ENCODE measurements around the gene FCN1.

The FCN1 gene

GRCh38 chr9:134935056-134935640 is 17.4 kb upstream of the FCN1 start:
- TF ChIP-seq POLR2AphosphoS5 (IDR thresholded peaks at IDR 0.05; ENCODE audit: low read depth, low read length) = no peak

GRCh38 chr9:134933076-134933659 is 15.5 kb upstream of the FCN1 start:
- TF ChIP-seq REST (IDR thresholded peaks at IDR 0.05; ENCODE audit: insufficient read depth in 1 of 2, low read depth in 2 of 2, low read length in 2 of 2) = no peak
- TF ChIP-seq TAF1 (IDR thresholded peaks at IDR 0.05; ENCODE audit: borderline replicate concordance, insufficient read depth, low read length) = no peak
- TF ChIP-seq POLR2AphosphoS5 (IDR thresholded peaks at IDR 0.05; ENCODE audit: low read depth, low read length) = no peak
- no peak for TF ChIP-seq FOXP2 (optimal IDR thresholded peaks at IDR 0.05; ENCODE audit: borderline replicate concordance, extremely low read depth, extremely low read length, insufficient read depth)

GRCh38 chr9:134932606-134933005 is 14.9 kb upstream of the FCN1 start:
- no peak for TF ChIP-seq POLR2AphosphoS5 (IDR thresholded peaks at IDR 0.05; ENCODE audit: low read depth, low read length)
- TF ChIP-seq TAF1 (IDR thresholded peaks at IDR 0.05; ENCODE audit: borderline replicate concordance, insufficient read depth, low read length) = no peak
- no peak for TF ChIP-seq SIN3A (IDR thresholded peaks at IDR 0.05; ENCODE audit: borderline replicate concordance, insufficient read depth, low read length)
- TF ChIP-seq FOXP2 (optimal IDR thresholded peaks at IDR 0.05; ENCODE audit: borderline replicate concordance, extremely low read depth, extremely low read length, insufficient read depth) = no peak
- no peak for TF ChIP-seq REST (IDR thresholded peaks at IDR 0.05; ENCODE audit: insufficient read depth in 1 of 2, low read depth in 2 of 2, low read length in 2 of 2)

GRCh38 chr9:134932171-134932570 is 14.5 kb upstream of the FCN1 start:
- TF ChIP-seq POLR2AphosphoS5 (IDR thresholded peaks at IDR 0.05; ENCODE audit: low read depth, low read length) (no peak), REST (IDR thresholded peaks at IDR 0.05; ENCODE audit: insufficient read depth in 1 of 2, low read depth in 2 of 2, low read length in 2 of 2) (no peak), SIN3A (IDR thresholded peaks at IDR 0.05; ENCODE audit: borderline replicate concordance, insufficient read depth, low read length) (no peak), FOXP2 (optimal IDR thresholded peaks at IDR 0.05; ENCODE audit: borderline replicate concordance, extremely low read depth, extremely low read length, insufficient read depth) (no peak), TAF1 (IDR thresholded peaks at IDR 0.05; ENCODE audit: borderline replicate concordance, insufficient read depth, low read length) (no peak)

- TF ChIP-seq REST (IDR thresholded peaks at IDR 0.05; ENCODE audit: insufficient read depth in 1 of 2, low read depth in 2 of 2, low read length in 2 of 2) (no peak), FOXP2 (optimal IDR thresholded peaks at IDR 0.05; ENCODE audit: borderline replicate concordance, extremely low read depth, extremely low read length, insufficient read depth) (no peak), POLR2AphosphoS5 (IDR thresholded peaks at IDR 0.05; ENCODE audit: low read depth, low read length) (no peak), TAF1 (IDR thresholded peaks at IDR 0.05; ENCODE audit: borderline replicate concordance, insufficient read depth, low read length) (no peak), SIN3A (IDR thresholded peaks at IDR 0.05; ENCODE audit: borderline replicate concordance, insufficient read depth, low read length) (no peak)
Measured at GRCh38 chr9:134930398-134930797, 12.7 kb upstream of the FCN1 start.

Data from PFSK-1 (cell line).